NCI-H748 treated with DMSO at 0.1 percent for 48 hours (cell line): ENCODE results near the gene HOXD9.

Source experiments
- DNase-seq: peaks from one replicate; lab custom pipeline; 2025; lab: John Stamatoyannopoulos, UW

HOXD9 gene

DNA sequence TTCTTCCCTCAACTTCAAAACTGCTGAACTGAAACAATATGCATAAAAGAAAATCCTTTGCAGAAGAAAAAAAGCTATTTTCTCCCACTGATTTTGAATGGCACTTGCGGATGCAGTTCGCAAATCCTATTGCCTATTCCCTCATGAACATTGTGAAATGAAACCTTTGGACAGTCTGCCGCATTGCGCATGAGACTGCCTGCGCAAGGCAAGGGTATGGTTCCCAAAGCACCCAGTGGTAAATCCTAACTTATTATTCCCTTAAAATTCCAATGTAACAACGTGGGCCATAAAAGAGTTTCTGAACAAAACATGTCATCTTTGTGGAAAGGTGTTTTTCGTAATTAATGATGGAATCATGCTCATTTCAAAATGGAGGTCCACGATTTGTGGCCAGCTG, 15.4 kb downstream of the HOXD9 start:
- no peak for DNase-seq

DNA sequence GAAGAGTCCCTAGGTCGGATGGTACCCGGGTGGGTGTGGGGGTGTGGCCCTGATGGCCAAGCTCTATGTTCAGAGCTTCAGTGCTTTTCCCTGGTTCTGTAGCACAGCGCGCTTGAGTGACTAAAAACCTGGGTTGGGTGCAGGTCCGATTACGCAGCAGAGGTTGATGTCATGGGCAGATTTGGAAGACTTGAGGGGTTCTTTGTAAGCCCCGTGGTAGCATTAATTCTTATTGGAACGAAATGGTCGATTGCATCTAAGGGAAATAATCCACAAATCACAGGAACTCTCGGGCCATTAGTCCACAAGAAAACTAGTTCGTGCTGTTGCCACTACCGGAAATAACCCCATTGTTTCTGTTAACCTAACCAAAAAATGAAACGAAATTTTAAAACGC, 16.0 kb downstream of the HOXD9 start:
- peak; percentile 25 for DNase-seq

DNA sequence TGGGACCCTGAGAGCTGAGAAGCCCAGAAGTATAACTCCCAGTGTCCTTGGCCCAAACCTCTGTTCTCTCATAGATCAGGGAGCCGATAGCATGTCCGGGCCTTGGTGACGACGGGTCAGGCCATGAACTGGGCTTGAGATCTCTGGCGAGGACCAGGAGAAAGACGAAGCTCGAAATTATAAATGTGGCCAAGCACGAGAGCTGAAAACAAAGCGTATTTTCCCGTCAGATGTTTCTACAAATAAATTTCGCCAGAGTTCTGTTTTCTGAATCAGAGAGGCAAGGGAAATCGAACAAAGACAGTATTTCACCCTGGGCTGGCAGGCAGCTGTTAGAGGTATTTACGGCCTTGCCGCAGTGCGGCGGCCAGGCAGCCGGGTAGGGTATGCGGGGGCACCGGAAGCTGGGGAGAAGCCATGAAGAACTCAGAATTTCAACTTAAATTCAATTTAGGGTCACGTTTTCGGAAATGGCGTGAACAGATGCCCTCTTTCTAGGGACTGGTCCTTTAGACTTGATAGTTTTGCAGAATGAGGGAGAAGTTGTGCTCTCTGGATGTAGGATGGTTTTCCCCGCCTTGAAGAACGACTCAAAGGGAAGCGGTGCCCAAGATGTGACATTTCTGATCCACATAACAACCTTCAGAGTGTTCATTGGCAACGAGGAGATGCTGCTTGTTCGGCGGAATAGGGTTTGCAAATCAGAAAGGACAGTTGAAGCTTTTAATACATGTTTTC, 16.6 kb downstream of the HOXD9 start:
- DNase-seq, result no peak

DNA sequence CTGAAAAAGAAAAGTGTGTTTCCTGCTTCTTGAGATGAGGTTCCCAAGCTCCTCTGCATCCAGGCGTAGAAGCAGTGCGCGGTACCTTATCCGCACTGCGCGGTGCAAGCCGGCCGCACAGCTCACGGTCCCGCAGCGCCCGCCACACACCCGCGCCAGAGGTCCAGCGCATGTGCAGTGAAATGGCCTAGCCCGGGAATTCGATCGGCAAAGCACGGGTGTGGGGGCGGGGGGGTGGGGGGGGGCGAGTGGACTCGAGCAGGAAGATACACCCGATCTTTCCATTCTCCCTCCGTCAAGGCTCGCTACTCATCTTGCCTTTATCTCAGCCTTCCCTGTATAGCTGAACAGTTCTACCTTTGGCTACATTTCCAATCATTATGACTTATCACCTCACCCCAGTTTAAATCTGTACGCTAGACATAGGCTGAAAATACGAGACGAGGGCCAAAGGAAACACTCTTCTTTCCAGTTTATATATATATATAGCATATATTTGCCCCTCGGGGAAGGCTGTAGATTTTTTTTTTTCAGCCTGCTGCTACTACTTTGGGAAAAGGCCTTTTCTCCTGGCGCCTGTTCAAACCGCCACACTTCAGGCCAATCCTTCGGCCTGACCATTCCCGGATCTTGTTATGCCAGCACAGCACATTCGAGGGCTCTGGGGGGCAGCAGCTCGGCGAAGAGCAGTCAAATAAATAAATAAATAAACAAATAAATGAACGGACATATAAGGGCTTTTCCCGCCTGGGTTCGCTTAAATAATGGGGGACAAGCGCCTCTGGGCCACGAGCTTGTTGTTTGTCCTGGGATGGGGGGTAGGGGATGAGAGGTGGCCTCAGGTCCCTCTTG, 17.4 kb downstream of the HOXD9 start:
- DNase-seq, result no peak

DNA sequence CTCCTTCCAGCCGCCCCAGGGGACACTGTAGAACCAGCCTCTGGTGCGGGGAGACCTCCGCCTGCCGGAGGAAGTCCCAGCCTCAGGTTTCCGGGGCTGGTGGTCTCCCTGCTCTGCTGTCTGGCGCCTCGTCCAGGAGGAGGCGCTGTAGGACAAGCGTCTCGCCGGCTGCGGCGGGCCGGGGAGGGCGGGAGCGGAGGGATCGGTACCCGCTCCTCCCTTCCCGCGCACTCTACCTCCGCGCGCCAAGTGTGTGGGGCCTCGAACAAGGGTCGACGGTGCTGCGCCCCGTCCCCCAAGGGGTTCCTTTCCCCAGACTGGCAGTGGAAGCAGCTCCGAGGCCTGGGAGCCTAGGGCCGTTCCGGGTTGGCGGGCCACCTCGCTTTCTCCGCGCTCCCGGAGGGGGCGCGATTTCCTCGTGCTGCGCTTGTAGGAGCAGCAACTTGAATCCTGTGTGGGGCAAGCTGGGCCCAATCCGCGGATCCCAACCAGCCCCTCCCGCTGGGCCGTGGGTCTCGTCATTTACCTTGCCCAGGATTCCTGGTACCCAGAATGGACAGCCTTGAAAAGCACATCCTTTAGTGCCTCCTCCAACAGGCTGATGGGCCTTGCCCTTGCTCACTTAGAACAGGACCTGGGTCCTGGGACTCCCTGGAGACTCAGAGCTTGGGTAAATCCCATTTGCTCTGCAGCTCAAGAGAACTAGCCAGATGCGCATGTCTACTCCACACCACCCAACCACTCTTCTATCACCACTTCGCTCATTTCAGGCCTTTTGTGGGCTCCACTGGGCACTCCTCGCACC, 18.2 kb downstream of the HOXD9 start:
- no peak for DNase-seq

DNA sequence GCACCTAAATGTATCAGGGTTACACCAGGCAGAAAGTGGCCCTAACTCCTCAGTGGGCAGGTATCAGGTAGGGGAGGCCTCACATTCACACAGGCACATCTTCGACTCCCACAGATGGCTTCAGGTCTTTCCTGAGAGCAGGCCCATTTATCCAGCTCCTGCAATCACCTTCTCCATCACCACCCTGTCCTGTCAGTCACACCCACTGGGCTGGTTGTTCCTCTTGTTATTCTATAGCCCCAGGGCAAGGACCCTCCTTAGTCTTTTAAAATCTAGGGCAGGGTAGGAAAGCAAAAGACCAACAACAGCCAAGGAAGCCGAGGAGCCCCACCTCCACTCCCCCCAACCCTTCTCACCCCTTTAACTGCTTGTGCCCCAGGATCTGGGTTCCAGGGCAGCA, 19.8 kb downstream of the HOXD9 start:
- DNase-seq, result no peak

DNA sequence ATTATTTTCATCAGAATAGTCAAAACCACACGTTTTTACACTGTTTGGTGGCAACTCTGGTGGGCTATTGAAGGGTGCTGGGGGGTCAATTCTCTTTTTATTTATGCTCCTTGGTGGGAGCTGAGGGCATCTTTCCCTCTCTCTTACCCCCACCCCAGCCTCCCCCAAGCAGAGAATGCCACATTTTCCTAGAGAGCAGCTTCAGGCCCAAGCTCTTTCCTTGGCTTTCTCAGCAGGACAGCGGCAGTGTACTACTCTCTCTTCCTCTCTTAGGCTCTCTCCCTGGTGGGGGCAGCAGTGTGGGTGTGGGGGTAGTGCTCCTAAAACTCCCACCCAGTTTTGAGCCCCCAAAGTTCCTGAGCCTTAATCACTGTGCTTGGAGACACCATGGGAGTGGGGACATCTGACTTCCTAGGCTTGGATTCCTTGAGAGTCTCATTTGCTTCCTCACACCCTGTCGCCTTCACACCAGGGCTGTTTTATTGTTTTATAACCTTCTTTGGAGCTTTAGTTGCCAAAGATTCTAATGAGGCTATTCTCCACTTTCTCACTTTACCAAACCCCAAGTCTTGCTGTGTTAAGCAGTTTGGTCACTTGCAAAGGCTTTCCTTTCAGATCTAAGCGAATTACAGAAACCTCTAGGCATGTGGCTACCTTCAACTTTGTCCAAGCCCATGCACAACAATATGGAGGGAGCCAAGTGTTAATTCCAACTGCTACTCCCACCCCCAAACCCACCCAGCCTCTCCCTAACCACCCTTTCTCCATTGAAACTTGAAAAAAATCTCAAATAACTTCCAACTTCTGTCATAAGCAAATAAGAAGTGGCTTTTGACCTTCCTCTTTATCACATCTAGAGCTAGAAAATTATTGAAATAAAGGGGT, 22.8 kb downstream of the HOXD9 start:
- no peak for DNase-seq

DNA sequence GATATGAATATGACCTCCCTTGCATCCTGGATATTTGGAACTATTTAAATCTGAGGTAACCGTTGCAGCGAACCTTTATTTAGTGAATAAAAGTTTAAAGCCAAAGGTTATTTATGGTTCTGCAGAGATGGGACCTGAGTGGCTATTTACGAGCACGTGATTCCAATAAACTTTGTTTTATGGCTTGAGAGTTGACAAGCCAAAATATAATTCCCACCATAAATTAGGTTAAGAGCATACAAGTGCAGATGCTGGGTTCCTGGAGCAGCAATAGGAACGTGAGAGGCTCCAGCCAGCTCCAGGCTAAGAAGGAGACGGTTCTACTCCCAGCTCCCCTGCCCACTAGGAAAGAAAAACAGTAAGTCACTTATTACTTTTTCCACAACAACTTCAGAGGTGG, 23.6 kb downstream of the HOXD9 start:
- DNase-seq, result no peak

DNA sequence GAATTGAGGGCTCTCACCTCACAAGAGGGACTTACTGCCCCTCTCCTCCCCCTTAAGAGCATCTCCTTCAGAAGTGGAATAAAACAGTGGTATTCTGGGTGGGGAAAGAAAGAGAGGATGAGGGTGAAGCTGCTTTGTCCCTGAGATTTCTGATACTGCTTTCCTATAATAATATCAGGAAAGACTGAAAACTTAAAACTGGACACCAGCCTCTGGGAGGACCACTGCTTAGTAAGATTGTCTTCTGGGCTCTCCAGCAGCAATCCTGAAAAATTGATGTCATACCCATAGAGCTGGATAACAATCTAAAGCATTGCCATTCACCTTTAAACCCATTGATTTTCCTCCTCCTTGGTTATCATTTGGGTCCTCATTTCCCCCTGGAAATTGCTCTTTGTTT, 24.1 kb downstream of the HOXD9 start:
- DNase-seq, result no peak

DNA sequence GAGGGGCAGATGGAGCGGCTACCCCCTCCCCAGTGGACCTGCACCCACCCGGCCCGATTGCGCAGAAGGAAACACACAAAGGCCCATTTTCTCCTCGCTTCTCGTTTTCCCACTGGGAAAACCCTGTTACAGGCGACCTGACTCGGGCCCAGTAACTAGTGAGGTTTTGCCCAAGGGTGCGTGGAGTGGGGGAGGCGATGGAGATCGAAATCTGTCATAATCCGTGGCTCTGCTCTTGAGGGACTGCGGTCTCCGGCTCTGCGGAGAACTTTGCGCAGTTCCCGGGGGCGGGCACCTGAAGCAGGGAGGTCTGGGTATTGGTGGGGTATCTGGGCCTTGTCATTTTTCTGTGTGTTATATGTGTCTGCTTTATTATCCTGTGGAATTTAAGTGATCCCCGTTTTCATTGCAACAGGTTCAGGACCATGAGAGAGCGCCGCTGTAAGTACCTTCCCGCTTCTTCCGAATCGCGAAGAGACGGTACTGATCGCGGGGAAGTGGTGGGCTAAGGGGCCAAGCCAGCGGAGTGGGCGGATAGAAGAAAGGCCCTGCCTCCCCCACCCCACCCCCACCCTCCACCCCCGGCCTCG, 24.8 kb downstream of the HOXD9 start:
- no peak for DNase-seq

DNA sequence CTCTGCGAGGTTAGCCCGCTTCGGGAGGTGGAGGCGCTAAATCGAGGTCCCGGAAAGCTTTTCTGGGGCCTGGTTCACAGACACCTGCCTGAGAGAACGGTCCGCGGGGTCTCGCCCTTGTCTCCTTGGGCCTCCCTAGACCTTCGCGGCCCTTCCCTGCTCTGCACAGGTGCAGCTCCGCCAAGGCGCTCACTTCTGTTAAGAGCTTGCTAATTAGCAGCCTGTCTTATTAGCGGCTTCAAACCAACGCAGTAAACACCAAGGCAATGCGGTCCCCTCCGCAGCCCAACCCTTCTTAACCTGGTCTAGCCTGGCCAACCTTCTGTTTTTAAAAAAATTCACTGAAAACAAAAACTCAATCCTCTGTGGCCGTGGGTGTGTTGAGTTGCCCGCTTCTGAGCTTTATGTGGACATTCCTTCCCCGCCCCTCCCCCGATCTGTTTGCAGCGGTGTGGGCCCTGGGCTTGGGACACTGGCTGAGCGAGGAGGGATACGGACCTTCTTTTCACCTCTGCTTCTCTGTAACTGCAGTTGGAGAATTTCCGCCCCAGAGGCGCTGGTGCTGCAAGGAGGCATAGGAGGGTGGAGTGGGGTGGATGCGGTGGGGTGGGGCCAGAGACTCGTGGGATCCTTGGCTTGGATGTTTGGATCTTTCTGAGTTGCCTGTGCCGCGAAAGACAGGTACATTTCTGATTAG, 25.4 kb downstream of the HOXD9 start:
- DNase-seq, result no peak

DNA sequence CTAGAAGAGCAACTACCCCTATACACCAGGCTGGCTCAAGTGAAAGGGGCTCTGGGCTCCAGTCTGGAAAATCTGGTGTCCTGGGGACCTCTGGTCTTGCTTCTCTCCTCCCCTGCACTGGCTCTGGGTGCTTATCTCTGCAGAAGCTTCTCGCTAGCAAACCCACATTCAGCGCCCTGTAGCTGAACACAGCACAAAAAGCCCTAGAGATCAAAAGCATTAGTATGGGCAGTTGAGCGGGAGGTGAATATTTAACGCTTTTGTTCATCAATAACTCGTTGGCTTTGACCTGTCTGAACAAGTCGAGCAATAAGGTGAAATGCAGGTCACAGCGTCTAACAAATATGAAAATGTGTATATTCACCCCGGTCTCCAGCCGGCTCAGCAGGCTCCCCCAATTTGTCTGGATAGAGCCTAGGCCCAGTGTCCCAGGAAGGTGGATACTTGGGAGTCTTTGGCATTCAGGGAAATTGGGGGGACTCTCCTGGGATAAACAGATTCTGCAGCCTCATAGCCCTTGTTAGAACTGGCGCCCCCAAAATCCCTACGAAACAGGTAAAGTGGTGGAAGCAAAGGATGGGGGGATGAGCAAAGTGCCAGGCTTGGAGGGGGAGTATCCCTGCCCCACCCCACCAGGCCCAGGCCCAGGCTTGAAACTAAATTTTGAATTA, 26.4 kb downstream of the HOXD9 start:
- DNase-seq, result no peak

DNA sequence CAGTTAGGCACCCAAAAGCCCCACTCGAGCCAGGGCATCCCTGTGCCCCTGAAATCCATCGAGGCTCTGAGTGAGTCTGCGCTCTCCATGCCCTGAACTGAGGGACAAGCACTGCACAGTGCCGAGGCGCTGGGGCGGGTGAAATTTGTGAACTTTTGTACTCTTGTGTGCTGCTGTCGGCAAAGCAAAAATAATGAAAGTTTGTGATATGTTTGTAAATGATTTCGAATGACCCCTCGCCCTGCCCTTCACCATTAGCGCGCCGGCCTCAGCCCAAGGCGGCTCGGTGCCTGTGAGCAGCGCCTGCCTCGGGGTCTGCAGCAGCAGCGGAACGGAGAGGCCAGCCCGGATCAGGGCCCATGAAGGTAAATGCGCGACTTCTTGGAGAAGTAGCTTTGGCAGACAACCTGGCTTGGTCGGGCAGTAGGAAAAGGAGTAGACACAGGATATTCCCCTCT, 27.0 kb downstream of the HOXD9 start:
- DNase-seq, result no peak

DNA sequence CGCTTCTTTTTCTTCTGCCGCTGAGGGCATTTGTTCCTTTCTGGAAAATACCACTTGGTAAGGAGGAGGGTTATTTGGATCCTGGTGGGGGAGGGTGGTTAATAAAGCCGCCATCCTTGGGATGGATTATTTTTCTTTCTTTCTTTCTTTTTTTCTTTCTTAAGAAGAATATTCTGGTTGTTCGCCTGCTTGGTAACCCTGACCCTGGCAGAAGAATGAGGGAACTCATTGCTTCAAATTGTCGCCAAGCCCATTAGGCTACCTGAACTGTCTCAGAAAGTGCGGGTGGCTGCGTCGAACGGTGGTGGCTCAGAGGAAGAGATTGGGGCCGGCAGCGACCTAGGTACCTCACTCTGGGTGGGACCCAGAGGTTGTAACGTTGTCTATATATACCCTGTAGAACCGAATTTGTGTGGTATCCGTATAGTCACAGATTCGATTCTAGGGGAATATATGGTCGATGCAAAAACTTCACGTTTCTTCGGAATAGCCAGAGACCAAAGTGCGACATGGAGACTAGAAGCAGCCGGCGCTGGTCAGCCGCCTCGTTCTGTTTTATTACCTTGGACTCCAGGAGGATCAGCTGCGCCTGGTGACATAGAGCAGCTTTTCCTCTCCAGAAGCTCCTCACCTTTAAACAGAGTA, 27.5 kb downstream of the HOXD9 start:
- no peak for DNase-seq

DNA sequence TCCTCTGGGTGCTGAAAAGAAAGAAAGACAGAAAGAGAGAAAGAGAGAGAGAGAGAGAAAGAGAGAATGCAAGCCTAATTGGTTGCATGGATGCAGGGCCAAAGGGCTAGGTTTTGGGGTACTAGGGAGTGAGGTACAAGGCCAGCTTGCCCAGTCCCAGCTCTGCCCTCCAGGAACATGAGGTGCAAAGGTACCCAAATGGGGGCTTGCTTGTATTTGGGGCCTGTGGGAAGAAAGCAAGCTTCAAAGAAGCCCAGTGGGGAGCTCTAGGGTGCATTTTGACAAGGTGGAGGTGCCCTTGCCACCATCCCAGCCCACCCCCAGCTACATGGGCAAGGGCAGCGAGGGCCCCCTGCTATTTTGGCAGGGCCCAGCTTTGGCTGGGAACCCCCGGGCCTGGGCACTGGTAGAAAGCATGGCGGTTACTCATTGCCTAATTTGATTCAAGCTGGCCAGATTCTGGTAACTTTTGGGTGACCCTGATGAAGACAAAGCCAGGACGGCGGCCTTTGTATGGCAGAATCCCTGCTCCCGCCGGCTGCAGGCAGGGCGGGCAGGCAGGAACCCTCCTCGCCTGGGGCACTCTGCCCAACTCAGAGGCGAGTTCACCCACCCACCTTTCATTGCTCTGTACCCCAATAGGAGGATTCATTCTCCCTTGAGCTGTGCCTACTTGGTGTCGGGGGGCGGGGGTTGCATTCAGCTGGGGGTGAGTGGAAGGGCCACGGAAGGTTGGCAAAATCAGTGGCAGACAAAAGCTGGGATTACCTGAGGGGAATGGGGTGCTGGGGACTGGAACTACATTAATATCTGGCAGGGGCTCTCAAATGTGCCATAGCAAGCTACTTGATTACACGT, 28.3 kb downstream of the HOXD9 start:
- DNase-seq, result no peak

DNA sequence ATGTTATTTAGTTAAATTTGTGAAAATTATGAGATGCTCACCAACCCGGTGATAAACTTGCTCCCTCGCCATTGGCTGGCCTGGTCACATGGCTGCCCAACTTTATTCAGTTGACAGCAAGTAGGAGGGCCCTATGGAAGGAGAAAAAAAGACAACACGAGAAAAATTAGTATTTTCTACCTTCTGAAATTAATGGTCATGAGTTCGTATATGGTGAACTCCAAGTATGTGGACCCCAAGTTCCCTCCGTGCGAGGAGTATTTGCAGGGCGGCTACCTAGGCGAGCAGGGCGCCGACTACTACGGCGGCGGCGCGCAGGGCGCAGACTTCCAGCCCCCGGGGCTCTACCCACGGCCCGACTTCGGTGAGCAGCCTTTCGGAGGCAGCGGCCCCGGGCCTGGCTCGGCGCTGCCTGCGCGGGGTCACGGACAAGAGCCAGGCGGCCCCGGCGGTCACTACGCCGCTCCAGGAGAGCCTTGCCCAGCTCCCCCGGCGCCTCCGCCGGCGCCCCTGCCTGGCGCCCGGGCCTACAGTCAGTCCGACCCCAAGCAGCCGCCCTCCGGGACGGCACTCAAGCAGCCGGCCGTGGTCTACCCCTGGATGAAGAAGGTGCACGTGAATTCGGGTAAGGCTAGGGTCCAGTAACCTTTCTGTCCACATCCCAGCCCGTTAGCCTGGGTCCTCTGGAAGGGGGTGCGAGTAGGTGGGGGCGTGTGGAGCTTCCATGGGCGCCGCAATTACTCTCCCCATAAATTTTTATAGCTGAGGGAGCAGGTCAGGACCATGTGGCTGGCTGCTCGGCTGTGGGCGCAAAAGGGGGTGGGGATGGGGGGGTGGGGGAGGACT, 29.1 kb downstream of the HOXD9 start, which contains the start of gene HOXD4:
TSS of gene HOXD4 (plus strand) at position 109 of the 846 bp plus-strand sequence. CDS start at position 193, 84 bp downstream.
- DNase-seq, result no peak
